ENCODE measurements around the gene HDLBP. TPM values are rescaled to one million over a fixed set of nuclear protein-coding genes. Genes with fewer than 3 reads are reported as not detected.

The HDLBP gene
- polyA plus RNA-seq, 3 donors = 50.4 to 73.1 (median 69.9) TPM

GRCh38 chr2:241291977-241292376, 23.5 kb downstream of the HDLBP start:
- no peaks in the 10 kb centered on the region for H3K27me3 ChIP-seq (ENCODE audit: control insufficient read depth in 2 of 2, insufficient read depth in 2 of 2, low read length in 2 of 2)
- 96% methylated on average over 3 of the region's 6 CpGs for WGBS (ENCODE audit: insufficient coverage)
- peaks cover 4 to 13% of the 10 kb centered on the region in 2 donors for H3K36me3 ChIP-seq (replicated peaks in 1 of 2; ENCODE audit: control insufficient read depth in 1 of 2, insufficient read depth in 2 of 2, low read length in 2 of 2)
- no peak overlapping the region for H3K27ac ChIP-seq (ENCODE audit: low read depth in 1 of 2, low read length in 2 of 2)
- intact Hi-C loops (cut with micrococcal nuclease) = no loop called here
- Mint-ChIP-seq H3K27ac (peak overlapping the region in 1 of 7 donors; percentile 58), H3K36me3 (peaks cover 3 to 30% of the 10 kb centered on the region in 2 donors), H3K4me3 (no peak overlapping the region), H3K27me3 (ENCODE audit: low read depth in 3 of 3) (peaks cover 0 to 1% (median 0%) of the 10 kb centered on the region in 3 donors), H3K4me1 (peaks cover 14% of the 10 kb centered on the region), H3K9me3 (no peaks in the 10 kb centered on the region)
- no peak for TF ChIP-seq CTCF (IDR thresholded peaks at IDR 0.05)
- H3K9me3 ChIP-seq (replicated peaks in 1 of 2; ENCODE audit: control insufficient read depth in 1 of 2, insufficient read depth in 1 of 2, low read length in 2 of 2) = no peaks in the 10 kb centered on the region
- no peak for DNase-seq
- no peak overlapping the region for H3K4me2 ChIP-seq (replicated peaks; ENCODE audit: extremely low read depth, low read length, poor library complexity, severe bottlenecking)
- no peak overlapping the region for H3K4me3 ChIP-seq (replicated peaks in 1 of 3; ENCODE audit: low read depth in 2 of 3, low read length in 3 of 3)
- no peak overlapping the region for H2AFZ ChIP-seq (ENCODE audit: insufficient read depth, low read depth, low read length, poor library complexity, severe bottlenecking)
- H3K4me1 ChIP-seq (ENCODE audit: control insufficient read depth in 1 of 2, insufficient read depth in 2 of 2, low read length in 2 of 2) = no peaks in the 10 kb centered on the region
- H4K20me1 ChIP-seq (ENCODE audit: insufficient read depth, low read length) = peaks cover 100% of the 10 kb centered on the region
- H3K9ac ChIP-seq (ENCODE audit: insufficient read depth, low read length, poor library complexity, severe bottlenecking) = no peak overlapping the region
- peaks cover 99% of the 10 kb centered on the region for H3K79me2 ChIP-seq (ENCODE audit: insufficient read depth, low read length)

- Histone ChIP-seq H3K9ac (ENCODE audit: insufficient read depth, low read length, poor library complexity, severe bottlenecking) (no peak overlapping the region), H3K9me3 (replicated peaks in 1 of 2; ENCODE audit: control insufficient read depth in 1 of 2, insufficient read depth in 1 of 2, low read length in 2 of 2) (no peaks in the 10 kb centered on the region), H2AFZ (ENCODE audit: insufficient read depth, low read depth, low read length, poor library complexity, severe bottlenecking) (no peak overlapping the region), H3K27me3 (ENCODE audit: control insufficient read depth in 2 of 2, insufficient read depth in 2 of 2, low read length in 2 of 2) (no peaks in the 10 kb centered on the region), H3K4me1 (ENCODE audit: control insufficient read depth in 1 of 2, insufficient read depth in 2 of 2, low read length in 2 of 2) (no peaks in the 10 kb centered on the region), H3K4me2 (replicated peaks; ENCODE audit: extremely low read depth, low read length, poor library complexity, severe bottlenecking) (no peak overlapping the region), H3K79me2 (ENCODE audit: insufficient read depth, low read length) (peaks cover 99% of the 10 kb centered on the region), H3K4me3 (replicated peaks in 1 of 3; ENCODE audit: low read depth in 2 of 3, low read length in 3 of 3) (no peak overlapping the region), H3K27ac (ENCODE audit: low read depth in 1 of 2, low read length in 2 of 2) (no peak overlapping the region), H4K20me1 (ENCODE audit: insufficient read depth, low read length) (peaks cover 99% of the 10 kb centered on the region), H3K36me3 (replicated peaks in 1 of 2; ENCODE audit: control insufficient read depth in 1 of 2, insufficient read depth in 2 of 2, low read length in 2 of 2) (peaks cover 4 to 10% of the 10 kb centered on the region in 2 donors)
- peaks cover 0 to 3% (median 0%) of the 10 kb centered on the region in 3 donors for H3K27me3 Mint-ChIP-seq (ENCODE audit: low read depth in 3 of 3)
- DNase-seq = no peak
- H3K27ac Mint-ChIP-seq = no peak overlapping the region
- H3K4me1 Mint-ChIP-seq = peaks cover 10% of the 10 kb centered on the region
- H3K4me3 Mint-ChIP-seq = no peak overlapping the region
- no peaks in the 10 kb centered on the region for H3K9me3 Mint-ChIP-seq
- WGBS (ENCODE audit: insufficient coverage) = 96% methylated on average over 4 of the region's 6 CpGs
- intact Hi-C loops (cut with micrococcal nuclease) = no loop called here
- H3K36me3 Mint-ChIP-seq = peaks cover 3 to 28% of the 10 kb centered on the region in 2 donors
- no peak for TF ChIP-seq CTCF (IDR thresholded peaks at IDR 0.05)
Observed at GRCh38 chr2:241291153-241291552, 24.3 kb downstream of the HDLBP start.
